ENCODE results near the gene ANKRD50. TPM values are rescaled to one million over a fixed set of nuclear protein-coding genes. Genes with fewer than 3 reads are reported as not detected.

The ANKRD50 gene, protein sequence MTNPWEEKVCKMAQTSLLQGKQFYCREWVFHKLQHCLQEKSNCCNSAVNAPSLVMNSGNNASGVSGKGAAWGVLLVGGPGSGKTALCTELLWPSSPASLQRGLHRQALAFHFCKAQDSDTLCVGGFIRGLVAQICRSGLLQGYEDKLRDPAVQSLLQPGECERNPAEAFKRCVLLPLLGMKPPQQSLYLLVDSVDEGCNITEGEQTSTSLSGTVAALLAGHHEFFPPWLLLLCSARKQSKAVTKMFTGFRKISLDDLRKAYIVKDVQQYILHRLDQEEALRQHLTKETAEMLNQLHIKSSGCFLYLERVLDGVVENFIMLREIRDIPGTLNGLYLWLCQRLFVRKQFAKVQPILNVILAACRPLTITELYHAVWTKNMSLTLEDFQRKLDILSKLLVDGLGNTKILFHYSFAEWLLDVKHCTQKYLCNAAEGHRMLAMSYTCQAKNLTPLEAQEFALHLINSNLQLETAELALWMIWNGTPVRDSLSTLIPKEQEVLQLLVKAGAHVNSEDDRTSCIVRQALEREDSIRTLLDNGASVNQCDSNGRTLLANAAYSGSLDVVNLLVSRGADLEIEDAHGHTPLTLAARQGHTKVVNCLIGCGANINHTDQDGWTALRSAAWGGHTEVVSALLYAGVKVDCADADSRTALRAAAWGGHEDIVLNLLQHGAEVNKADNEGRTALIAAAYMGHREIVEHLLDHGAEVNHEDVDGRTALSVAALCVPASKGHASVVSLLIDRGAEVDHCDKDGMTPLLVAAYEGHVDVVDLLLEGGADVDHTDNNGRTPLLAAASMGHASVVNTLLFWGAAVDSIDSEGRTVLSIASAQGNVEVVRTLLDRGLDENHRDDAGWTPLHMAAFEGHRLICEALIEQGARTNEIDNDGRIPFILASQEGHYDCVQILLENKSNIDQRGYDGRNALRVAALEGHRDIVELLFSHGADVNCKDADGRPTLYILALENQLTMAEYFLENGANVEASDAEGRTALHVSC (N-terminal part only)
- 15.2 and 23.0 TPM in 2 replicates for total RNA-seq (2014; rRNA removed; shearing (Covaris generic))

- Histone ChIP-seq H3K4me1 (replicated peaks) (peaks cover 27% of the 10 kb centered on the region), H3K27me3 (replicated peaks) (no peaks in the 10 kb centered on the region), H3K4me3 (peak within 1 kb of the TSS; percentile 89), H3K36me3 (peaks cover 28% of the 10 kb centered on the region), H3K9me3 (replicated peaks) (no peaks in the 10 kb centered on the region), H3K27ac (peak within 1 kb of the TSS; percentile 97)
- peak; percentile 93 to 94 for DNase-seq (ENCODE audit: low read depth in 1 of 2, low spot score in 2 of 2)
Observed at GRCh38 chr4:124712372-124713184, at the start of gene ANKRD50. Gene ANKRD50, minus strand, starts transcription at chr4:124712732. Its CDS starts 2,221 bp downstream, at chr4:124710511.

GRCh38 chr4:124757126-124757525 lies 44.6 kb upstream of the ANKRD50 start:
- H3K27ac ChIP-seq, result no peak overlapping the region
- no peaks in the 10 kb centered on the region for H3K9me3 ChIP-seq (replicated peaks)
- DNase-seq (ENCODE audit: low read depth in 1 of 2, low spot score in 2 of 2), result no peak
- no peaks in the 10 kb centered on the region for H3K27me3 ChIP-seq (replicated peaks)
- no peaks in the 10 kb centered on the region for H3K4me1 ChIP-seq (replicated peaks)
- no peaks in the 10 kb centered on the region for H3K36me3 ChIP-seq
- no peak overlapping the region for H3K4me3 ChIP-seq

DNA sequence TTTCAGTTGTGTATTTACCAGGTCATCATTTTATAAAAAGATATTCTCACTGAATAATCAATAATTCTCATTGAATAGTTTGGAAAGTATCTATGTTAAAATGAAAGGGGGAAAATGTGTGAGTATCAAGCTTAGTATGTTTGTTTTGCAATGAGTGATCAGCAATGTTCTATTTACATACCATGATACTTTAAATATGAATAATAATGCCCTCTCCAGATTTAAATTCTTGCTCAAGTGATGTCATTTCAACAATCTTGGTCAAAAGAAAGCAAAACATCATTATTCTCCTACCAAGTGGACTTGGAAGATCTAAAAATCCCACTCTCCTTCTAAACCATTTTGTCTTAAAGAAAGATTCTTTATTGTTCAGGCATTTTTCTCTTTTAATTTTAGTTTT lies 42.1 kb upstream of the ANKRD50 start:
- H3K27ac ChIP-seq, result no peak overlapping the region

GRCh38 chr4:124753941-124754581 lies 41.5 kb upstream of the ANKRD50 start:
- Histone ChIP-seq H3K27me3 (replicated peaks) (no peaks in the 10 kb centered on the region), H3K27ac (no peak overlapping the region), H3K9me3 (replicated peaks) (no peaks in the 10 kb centered on the region), H3K36me3 (no peaks in the 10 kb centered on the region), H3K4me3 (no peak overlapping the region), H3K4me1 (replicated peaks) (no peaks in the 10 kb centered on the region)
- DNase-seq (ENCODE audit: low read depth in 1 of 2, low spot score in 2 of 2), result no peak

More for the DNA sequence above, 42.1 kb upstream of the ANKRD50 start:
- H3K4me1 ChIP-seq (replicated peaks), result no peaks in the 10 kb centered on the region
- DNase-seq (ENCODE audit: low read depth in 1 of 2, low spot score in 2 of 2), result no peak
- H3K9me3 ChIP-seq (replicated peaks), result no peaks in the 10 kb centered on the region
- no peaks in the 10 kb centered on the region for H3K36me3 ChIP-seq
- H3K4me3 ChIP-seq, result no peak overlapping the region
- H3K27me3 ChIP-seq (replicated peaks), result no peaks in the 10 kb centered on the region

- H3K27ac ChIP-seq, result no peak overlapping the region
- H3K9me3 ChIP-seq (replicated peaks), result no peaks in the 10 kb centered on the region
- no peaks in the 10 kb centered on the region for H3K36me3 ChIP-seq
- H3K4me3 ChIP-seq, result no peak overlapping the region
- H3K4me1 ChIP-seq (replicated peaks), result no peaks in the 10 kb centered on the region
- no peaks in the 10 kb centered on the region for H3K27me3 ChIP-seq (replicated peaks)
- DNase-seq (ENCODE audit: low read depth in 1 of 2, low spot score in 2 of 2), result no peak
Observed at GRCh38 chr4:124749421-124749820, 36.9 kb upstream of the ANKRD50 start.

- Histone ChIP-seq H3K27me3 (replicated peaks) (no peaks in the 10 kb centered on the region), H3K4me1 (replicated peaks) (no peaks in the 10 kb centered on the region), H3K36me3 (no peaks in the 10 kb centered on the region), H3K27ac (no peak overlapping the region), H3K9me3 (replicated peaks) (no peaks in the 10 kb centered on the region), H3K4me3 (no peak overlapping the region)
- no peak for DNase-seq (ENCODE audit: low read depth in 1 of 2, low spot score in 2 of 2)
Observed at GRCh38 chr4:124748965-124749364, 36.4 kb upstream of the ANKRD50 start.

- no peak for DNase-seq (ENCODE audit: low read depth in 1 of 2, low spot score in 2 of 2)
- Histone ChIP-seq H3K4me3 (no peak overlapping the region), H3K4me1 (replicated peaks) (no peaks in the 10 kb centered on the region), H3K27me3 (replicated peaks) (no peaks in the 10 kb centered on the region), H3K36me3 (no peaks in the 10 kb centered on the region), H3K9me3 (replicated peaks) (no peaks in the 10 kb centered on the region), H3K27ac (no peak overlapping the region)
Observed at GRCh38 chr4:124745985-124746801, 33.7 kb upstream of the ANKRD50 start.

- H3K9me3 ChIP-seq (replicated peaks), result no peaks in the 10 kb centered on the region
Observed at GRCh38 chr4:124743711-124744110, 31.2 kb upstream of the ANKRD50 start.

DNA sequence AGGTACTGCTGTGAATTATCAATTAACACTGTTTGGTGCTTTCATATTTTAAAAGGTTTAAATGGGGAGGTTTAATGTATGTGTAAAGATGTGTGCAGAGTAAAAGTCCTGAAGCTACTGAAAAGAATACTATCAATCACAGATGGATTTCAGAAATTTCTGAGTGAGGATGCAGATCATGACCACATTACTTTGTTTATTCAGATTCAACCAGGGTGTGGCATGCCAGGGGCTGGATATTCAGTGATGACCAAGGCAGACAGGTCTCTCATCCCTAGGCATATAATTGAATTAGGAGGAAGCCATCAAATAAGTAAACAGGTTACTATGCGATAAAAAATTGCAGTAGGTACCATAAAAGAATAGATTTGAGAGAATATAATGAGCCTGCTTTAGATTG lies 28.0 kb upstream of the ANKRD50 start:
- Histone ChIP-seq H3K9me3 (replicated peaks) (no peaks in the 10 kb centered on the region), H3K4me3 (no peak overlapping the region), H3K27me3 (replicated peaks) (no peaks in the 10 kb centered on the region), H3K36me3 (no peaks in the 10 kb centered on the region), H3K4me1 (replicated peaks) (no peaks in the 10 kb centered on the region), H3K27ac (no peak overlapping the region)
- no peak for DNase-seq (ENCODE audit: low read depth in 1 of 2, low spot score in 2 of 2)

More at GRCh38 chr4:124743711-124744110, 31.2 kb upstream of the ANKRD50 start:
- Histone ChIP-seq H3K27ac (no peak overlapping the region), H3K36me3 (no peaks in the 10 kb centered on the region), H3K4me1 (replicated peaks) (no peaks in the 10 kb centered on the region), H3K27me3 (replicated peaks) (no peaks in the 10 kb centered on the region), H3K4me3 (no peak overlapping the region)
- no peak for DNase-seq (ENCODE audit: low read depth in 1 of 2, low spot score in 2 of 2)

- H3K4me3 ChIP-seq, result no peak overlapping the region
- no peaks in the 10 kb centered on the region for H3K27me3 ChIP-seq (replicated peaks)
- no peaks in the 10 kb centered on the region for H3K4me1 ChIP-seq (replicated peaks)
- H3K27ac ChIP-seq, result no peak overlapping the region
- no peaks in the 10 kb centered on the region for H3K36me3 ChIP-seq
- no peak for DNase-seq (ENCODE audit: low read depth in 1 of 2, low spot score in 2 of 2)
- no peaks in the 10 kb centered on the region for H3K9me3 ChIP-seq (replicated peaks)
Observed at GRCh38 chr4:124738994-124739393, 26.5 kb upstream of the ANKRD50 start.

- H3K36me3 ChIP-seq, result no peaks in the 10 kb centered on the region
- H3K9me3 ChIP-seq (replicated peaks), result no peaks in the 10 kb centered on the region
- DNase-seq (ENCODE audit: low read depth in 1 of 2, low spot score in 2 of 2), result no peak
- H3K4me3 ChIP-seq, result no peak overlapping the region
- no peaks in the 10 kb centered on the region for H3K4me1 ChIP-seq (replicated peaks)
- no peaks in the 10 kb centered on the region for H3K27me3 ChIP-seq (replicated peaks)
- no peak overlapping the region for H3K27ac ChIP-seq
Observed at GRCh38 chr4:124737619-124738018, 25.1 kb upstream of the ANKRD50 start.

- Histone ChIP-seq H3K4me3 (no peak overlapping the region), H3K27me3 (replicated peaks) (no peaks in the 10 kb centered on the region), H3K4me1 (replicated peaks) (no peaks in the 10 kb centered on the region), H3K27ac (no peak overlapping the region), H3K9me3 (replicated peaks) (no peaks in the 10 kb centered on the region), H3K36me3 (no peaks in the 10 kb centered on the region)
- DNase-seq (ENCODE audit: low read depth in 1 of 2, low spot score in 2 of 2), result no peak
Observed at GRCh38 chr4:124736526-124736925, 24.0 kb upstream of the ANKRD50 start.

Measured in SJSA1 (cell line).